Measurements from ENCODE around the gene LPIN1. TPM values are rescaled to one million over a fixed set of nuclear protein-coding genes. Genes with fewer than 3 reads are reported as not detected.

LPIN1 gene
- polyA plus RNA-seq, 4 donors = 17.2 to 28.6 (median 23.9) TPM

- no peak for DNase-seq (ENCODE audit: low read depth in 4 of 4, low spot score in 2 of 4)
Observed at GRCh38 chr2:11876889-11877288, 130.5 kb downstream of the LPIN1 start.

Other genes starting within 250 kb of the LPIN1 start
- gene GREB1, start 212.6 kb upstream of the LPIN1 start, polyA plus RNA-seq (ENCODE audit: insufficient read length in 4 of 4) = 10 to 100 TPM in 3 of 4 donors, 1 to 10 TPM in 1; 9.2 to 19.7 (median 13.9) TPM
- gene NTSR2, start 76.4 kb upstream of the LPIN1 start, polyA plus RNA-seq (ENCODE audit: insufficient read length in 4 of 4) = not detected